ENCODE results near the gene GRID2.

- TF ChIP-seq POLR2A (IDR thresholded peaks at IDR 0.05; ENCODE audit: low read depth, low read length) (no peak), POLR2AphosphoS5 (IDR thresholded peaks at IDR 0.05; ENCODE audit: low read depth, low read length) (no peak), SPI1 (IDR thresholded peaks at IDR 0.05; ENCODE audit: low read depth, low read length) (no peak), TAF1 (IDR thresholded peaks at IDR 0.05; ENCODE audit: low read depth, low read length) (no peak)
Measured at GRCh38 chr4:92529510-92529909, 225.7 kb downstream of the GRID2 start.

Measured in GM12891 (cell line).